Neural progenitor cell (in vitro differentiated cells): ENCODE measurements around the gene SLC27A4. TPM values are rescaled to one million over a fixed set of nuclear protein-coding genes. Genes with fewer than 3 reads are reported as not detected.

Experiments used
- DNase-seq: peaks from one replicate; pipeline ENCODE4 v3.0.0-alpha.2; 2016; ENCODE audit warnings: low spot score
- H2AFZ ChIP-seq: fragments of 200-600 bp; sonication (generic); replicated peaks from 2 replicates; pipeline ENCODE4 v1.6.1; 2016; ENCODE audit warnings: antibody characterized with exemption
- H3F3A ChIP-seq: fragments of 200-600 bp; sonication (generic); 2 replicates; pipeline ENCODE4 v1.6.1; 2016; ENCODE audit warnings: antibody characterized with exemption, low read depth
- H3K27ac ChIP-seq: fragments of 200-600 bp; sonication (generic); 2 replicates; pipeline ENCODE4 v1.5.1; 2016; ENCODE audit warnings: mild to moderate bottlenecking
- H3K27me3 ChIP-seq: fragments of 200-600 bp; sonication (generic); 2 replicates; pipeline ENCODE4 v1.6.1; 2016; ENCODE audit warnings: mild to moderate bottlenecking, moderate library complexity
- H3K36me3 ChIP-seq: fragments of 200-600 bp; sonication (generic); 2 replicates; pipeline ENCODE4 v1.5.1; 2016
- H3K4me1 ChIP-seq: fragments of 200-600 bp; sonication (generic); 2 replicates; pipeline ENCODE4 v1.6.1; 2016; ENCODE audit warnings: mixed run types
- H3K4me2 ChIP-seq: fragments of 200-600 bp; sonication (generic); 2 replicates; pipeline ENCODE4 v1.6.1; 2016
- H3K4me3 ChIP-seq: fragments of 200-600 bp; sonication (generic); 2 replicates; pipeline ENCODE4 v1.5.1; 2016
- H3K79me2 ChIP-seq: fragments of 200-600 bp; sonication (generic); 2 replicates; pipeline ENCODE4 v1.6.1; 2016; ENCODE audit warnings: low read depth
- H3K9ac ChIP-seq: fragments of 200-600 bp; sonication (generic); 2 replicates; pipeline ENCODE4 v1.6.1; 2016
- H3K9me3 ChIP-seq: fragments of 200-600 bp; sonication (generic); 2 replicates; pipeline ENCODE4 v1.5.1; 2016; ENCODE audit warnings: low read depth
- H4K20me1 ChIP-seq: fragments of 200-600 bp; sonication (generic); 2 replicates; pipeline ENCODE4 v1.6.1; 2016; ENCODE audit warnings: low read depth
- H3K27ac Mint-ChIP-seq: 3 replicates; pipeline ENCODE4 v1.8.0; 2021; ENCODE audit warnings: mixed read lengths
- H3K27me3 Mint-ChIP-seq: 2 replicates; pipeline ENCODE4 v1.8.0; 2022; ENCODE audit warnings: low read depth, mild to moderate bottlenecking, inconsistent platforms, moderate library complexity, mixed read lengths; ENCODE audit not compliant: insufficient read depth
- H3K36me3 Mint-ChIP-seq: 3 replicates; pipeline ENCODE4 v1.8.0; 2021; ENCODE audit warnings: mixed read lengths
- H3K4me1 Mint-ChIP-seq: 3 replicates; pipeline ENCODE4 v1.8.0; 2021; ENCODE audit warnings: mixed read lengths
- H3K4me3 Mint-ChIP-seq: 3 replicates; pipeline ENCODE4 v1.8.0; 2021; ENCODE audit warnings: mild to moderate bottlenecking, moderate library complexity, mixed read lengths
- H3K9me3 Mint-ChIP-seq: 3 replicates; pipeline ENCODE4 v1.8.0; 2020; ENCODE audit warnings: mixed read lengths
- CTCF ChIP-seq: fragments of 200-600 bp; sonication (generic); IDR thresholded peaks from 2 replicates; pipeline ENCODE4 v1.5.1; 2017; ENCODE audit warnings: antibody characterized with exemption, mild to moderate bottlenecking
- EZH2 ChIP-seq: fragments of 200-600 bp; sonication (generic); IDR thresholded peaks from 2 replicates; pipeline ENCODE4 v1.6.1; 2017; ENCODE audit warnings: antibody characterized with exemption, mild to moderate bottlenecking, moderate library complexity
- EZH2phosphoT487 ChIP-seq: fragments of 200-600 bp; sonication (generic); IDR thresholded peaks from 2 replicates; pipeline ENCODE4 v1.6.1; 2017; ENCODE audit warnings: antibody characterized with exemption
- total RNA-seq: library from RNA; depleted of rRNA; stranded (reverse); fragments of >200 nt; gene quantifications from 2 replicates; pipeline ENCODE4 v1.2.3, GENCODE V29; 2015; ENCODE audit warnings: low replicate concordance

The SLC27A4 gene
- total RNA-seq, 1 donor from 2014 or later, result 4.4 TPM

GRCh38 chr9:128358861-128359260 is 18.5 kb downstream of the SLC27A4 start:
- H3K4me3 ChIP-seq, result no peak overlapping the region
- no peaks in the 10 kb centered on the region for H3K36me3 ChIP-seq
- DNase-seq, result no peak
- TF ChIP-seq CTCF, result no peak
- no peak for TF ChIP-seq EZH2
- TF ChIP-seq EZH2phosphoT487, result no peak
- Mint-ChIP-seq H3K4me1 (peaks cover 22% of the 10 kb centered on the region), H3K36me3 (peaks cover 16% of the 10 kb centered on the region), H3K9me3 (no peaks in the 10 kb centered on the region), H3K4me3 (no peak overlapping the region), H3K27me3 (peaks cover 7% of the 10 kb centered on the region), H3K27ac (no peak overlapping the region)
- peaks cover 53% of the 10 kb centered on the region for H4K20me1 ChIP-seq
- no peaks in the 10 kb centered on the region for H3K79me2 ChIP-seq
- H3K4me1 ChIP-seq, result no peaks in the 10 kb centered on the region
- H3F3A ChIP-seq, result peaks cover 9% of the 10 kb centered on the region
- H3K9me3 ChIP-seq, result no peaks in the 10 kb centered on the region
- H2AFZ ChIP-seq, result no peak overlapping the region
- H3K9ac ChIP-seq, result no peak overlapping the region
- peaks cover 55% of the 10 kb centered on the region for H3K27me3 ChIP-seq
- no peak overlapping the region for H3K27ac ChIP-seq
- no peak overlapping the region for H3K4me2 ChIP-seq

- no peak overlapping the region for H3K4me3 Mint-ChIP-seq
- no peak overlapping the region for H3K9ac ChIP-seq
- H3K4me1 Mint-ChIP-seq, result peaks cover 35% of the 10 kb centered on the region
- H3K4me2 ChIP-seq, result no peak overlapping the region
- no peak for DNase-seq
- H3K27me3 Mint-ChIP-seq, result peaks cover 9% of the 10 kb centered on the region
- H3K9me3 ChIP-seq, result no peaks in the 10 kb centered on the region
- H3K9me3 Mint-ChIP-seq, result no peaks in the 10 kb centered on the region
- no peak overlapping the region for H3K27ac Mint-ChIP-seq
- H4K20me1 ChIP-seq, result peaks cover 68% of the 10 kb centered on the region
- no peaks in the 10 kb centered on the region for H3K36me3 ChIP-seq
- no peak overlapping the region for H2AFZ ChIP-seq
- TF ChIP-seq EZH2 (no peak), CTCF (no peak), EZH2phosphoT487 (no peak)
- no peaks in the 10 kb centered on the region for H3K79me2 ChIP-seq
- peaks cover 10% of the 10 kb centered on the region for H3K36me3 Mint-ChIP-seq
- H3F3A ChIP-seq, result peaks cover 22% of the 10 kb centered on the region
- H3K27me3 ChIP-seq, result peaks cover 72% of the 10 kb centered on the region
- H3K4me3 ChIP-seq, result no peak overlapping the region
- H3K4me1 ChIP-seq, result peaks cover 6% of the 10 kb centered on the region
- no peak overlapping the region for H3K27ac ChIP-seq
Measured at GRCh38 chr9:128360826-128361225, 20.5 kb downstream of the SLC27A4 start.

- H2AFZ ChIP-seq, result no peak overlapping the region
- DNase-seq, result no peak
- H3K27me3 Mint-ChIP-seq, result peaks cover 10% of the 10 kb centered on the region
- H4K20me1 ChIP-seq, result peaks cover 72% of the 10 kb centered on the region
- peaks cover 6% of the 10 kb centered on the region for H3K36me3 Mint-ChIP-seq
- no peaks in the 10 kb centered on the region for H3K9me3 Mint-ChIP-seq
- no peaks in the 10 kb centered on the region for H3K36me3 ChIP-seq
- TF ChIP-seq EZH2phosphoT487, result no peak
- no peak for TF ChIP-seq CTCF
- TF ChIP-seq EZH2, result no peak
- peak overlapping the region; percentile 49 for H3K4me2 ChIP-seq
- H3K27ac ChIP-seq, result no peak overlapping the region
- H3K4me3 ChIP-seq, result no peak overlapping the region
- no peaks in the 10 kb centered on the region for H3K79me2 ChIP-seq
- H3K27me3 ChIP-seq, result peaks cover 78% of the 10 kb centered on the region
- peaks cover 6% of the 10 kb centered on the region for H3K4me1 ChIP-seq
- peak overlapping the region; percentile 75 for H3K27ac Mint-ChIP-seq
- H3K4me1 Mint-ChIP-seq, result peaks cover 36% of the 10 kb centered on the region
- H3K9me3 ChIP-seq, result no peaks in the 10 kb centered on the region
- no peak overlapping the region for H3K9ac ChIP-seq
- peak overlapping the region; percentile 62 for H3K4me3 Mint-ChIP-seq
- H3F3A ChIP-seq, result peaks cover 22% of the 10 kb centered on the region
Measured at GRCh38 chr9:128361296-128361985, 21.1 kb downstream of the SLC27A4 start.
